Brain pericyte (primary cell): Measurements from ENCODE around the gene UBTF.
"Not testable (repeated sequence)": the region's sequence is repeated elsewhere in the genome, so short reads cannot be mapped to it uniquely, and the experiment has no call there.

ENCODE experiments used
- DNase-seq: peaks from one replicate; pipeline ENCODE4 v3.0.0-alpha.2; 2012; ENCODE audit warnings: low read depth, low spot score

Gene UBTF

DNA sequence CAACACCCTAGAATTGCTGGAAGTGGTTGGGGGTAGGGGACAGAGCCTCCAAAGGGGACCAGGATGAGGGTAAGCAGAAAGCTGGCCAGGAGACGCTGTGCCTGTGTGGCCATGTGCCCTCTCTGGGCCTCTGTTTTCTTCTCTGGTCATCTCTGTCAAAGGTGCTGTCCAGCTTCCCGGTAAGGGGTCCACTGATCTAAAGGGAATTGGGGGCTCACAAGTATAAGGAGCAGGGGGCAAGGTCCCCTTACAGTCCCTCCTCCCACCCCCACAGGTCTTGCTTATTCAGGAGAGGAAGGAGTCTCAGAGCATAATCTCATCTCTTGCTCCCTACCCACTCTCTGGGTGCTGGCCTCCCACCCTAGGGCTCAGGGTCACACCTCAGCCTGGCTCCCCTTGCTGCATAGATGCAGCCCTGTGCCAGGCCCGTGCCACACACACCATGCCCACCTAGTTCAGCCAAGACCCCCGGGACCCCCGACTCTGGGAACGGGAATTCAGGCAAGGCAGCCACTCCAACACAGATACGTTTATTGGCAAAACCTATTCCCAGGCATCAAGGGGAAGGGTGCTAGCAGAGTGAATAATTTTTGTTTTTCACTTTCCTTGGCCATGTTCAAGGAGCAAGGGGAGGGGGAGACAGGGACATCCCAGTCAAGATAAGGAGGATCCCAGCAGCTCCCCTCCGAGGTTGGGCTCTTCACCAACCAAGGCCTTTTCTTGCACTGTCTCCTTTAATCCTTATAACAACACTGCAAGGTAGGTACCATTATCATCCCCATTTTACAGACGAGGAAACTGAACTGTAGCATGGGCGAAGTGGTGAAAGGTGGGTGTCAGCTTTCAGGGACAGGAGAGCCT lies 28.6 kb upstream of the UBTF start:
- no peak for DNase-seq

DNA sequence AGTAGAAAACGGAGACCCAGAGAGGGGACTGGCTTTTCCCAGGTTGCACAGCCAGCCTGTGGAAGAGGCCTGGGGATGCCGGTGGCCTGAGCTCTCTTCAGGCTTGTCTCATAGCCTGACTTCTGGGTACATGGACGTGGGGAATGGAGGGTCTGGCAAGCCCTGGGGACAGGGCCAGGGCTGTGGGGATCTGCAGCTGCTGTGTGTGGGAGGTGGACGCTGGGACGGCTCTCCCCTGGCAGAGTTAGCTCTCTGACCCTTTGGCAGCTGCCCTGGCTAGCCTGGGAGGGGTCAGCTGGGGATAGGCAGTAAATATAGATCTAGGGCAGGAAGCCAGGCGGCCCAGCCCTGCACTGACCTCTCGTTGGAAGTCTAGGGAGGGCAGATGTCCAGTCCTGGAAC lies 28.0 kb upstream of the UBTF start:
- DNase-seq, result no peak

DNA sequence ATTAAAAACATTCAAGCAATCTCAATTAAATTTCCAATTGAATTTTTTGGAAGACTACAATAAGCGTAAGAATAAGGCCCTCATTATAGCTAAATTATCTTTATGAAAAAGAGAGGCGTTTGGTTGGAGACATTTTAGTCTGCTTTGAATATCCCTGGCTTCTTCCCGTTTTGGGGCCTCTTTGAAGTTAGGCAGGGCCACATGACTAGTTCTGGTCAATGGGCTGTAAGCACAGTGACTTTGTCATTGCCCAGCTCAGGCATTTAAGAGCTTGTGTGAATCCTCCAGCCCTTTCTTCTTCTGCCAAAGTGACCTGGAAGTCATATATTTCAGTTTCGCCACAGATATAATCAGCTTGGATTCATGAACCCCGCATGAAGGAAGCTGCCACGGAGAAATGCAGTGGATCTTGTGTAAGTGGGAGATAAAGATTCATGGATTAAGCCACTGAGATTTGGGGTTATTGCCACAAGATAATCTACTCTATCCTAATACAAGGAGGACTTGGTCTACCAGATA lies 21.7 kb upstream of the UBTF start:
- no peak for DNase-seq

DNA sequence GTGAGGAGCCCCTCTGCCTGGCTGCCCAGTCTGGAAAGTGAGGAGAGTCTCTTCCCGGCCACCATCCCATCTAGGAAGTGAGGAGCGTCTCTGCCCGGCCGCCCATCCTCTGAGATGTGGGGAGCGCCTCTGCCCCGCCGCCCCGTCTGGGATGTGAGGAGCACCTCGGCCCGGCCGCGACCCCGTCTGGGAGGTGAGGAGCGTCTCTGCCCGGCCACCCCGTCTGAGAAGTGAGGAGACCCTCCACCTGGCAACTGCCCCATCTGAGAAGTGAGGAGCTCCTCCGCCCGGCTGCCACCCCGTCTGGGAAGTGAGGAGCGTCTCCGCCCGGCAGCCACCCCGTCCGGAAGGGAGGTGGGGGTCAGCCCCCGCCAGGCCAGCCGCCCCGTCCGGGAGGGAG lies 18.4 kb upstream of the UBTF start:
- DNase-seq, result not testable (repeated sequence)

DNA sequence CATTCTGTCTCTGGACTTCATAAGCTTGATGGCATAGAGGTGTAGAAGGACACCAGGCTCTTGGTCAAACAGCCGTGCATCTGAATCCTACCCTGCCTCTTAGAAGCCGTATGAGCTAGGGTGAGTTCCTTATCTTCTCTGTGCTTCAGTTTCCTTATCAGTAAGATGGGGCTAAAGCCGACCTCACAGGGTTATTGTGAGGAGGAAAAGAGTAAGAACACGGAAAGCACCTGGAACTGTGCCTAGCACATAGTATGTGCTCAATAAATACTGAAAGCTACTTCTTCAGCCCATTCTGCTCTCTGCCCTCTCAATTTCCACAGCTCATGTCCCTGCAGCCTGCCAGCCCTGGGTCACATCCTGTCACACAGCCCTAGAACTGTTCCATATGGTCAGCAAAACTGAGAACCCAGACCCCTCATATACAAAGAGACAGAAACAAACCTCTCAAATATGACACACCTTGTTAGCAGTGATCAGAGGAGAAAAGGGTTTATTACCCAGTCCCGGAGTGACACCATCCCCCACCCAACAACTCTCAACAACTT lies 17.0 kb upstream of the UBTF start:
- no peak for DNase-seq

DNA sequence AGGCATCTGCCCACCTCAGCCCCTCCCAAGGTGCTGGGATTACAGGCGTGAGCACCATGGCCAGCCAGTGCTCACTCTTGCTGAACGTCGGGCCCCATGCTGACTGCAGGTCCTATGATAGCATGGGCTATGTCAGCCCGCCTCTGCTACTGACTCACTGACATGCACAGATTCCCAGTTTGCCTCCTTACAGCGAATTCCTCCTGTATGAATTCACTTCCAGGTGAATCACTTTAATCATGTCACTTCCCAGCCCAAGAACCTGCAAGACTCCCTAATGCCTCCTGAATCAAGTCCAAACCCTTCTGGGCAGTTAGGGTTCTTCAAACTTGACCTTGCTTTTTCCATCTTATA lies 16.1 kb upstream of the UBTF start:
- no peak for DNase-seq

DNA sequence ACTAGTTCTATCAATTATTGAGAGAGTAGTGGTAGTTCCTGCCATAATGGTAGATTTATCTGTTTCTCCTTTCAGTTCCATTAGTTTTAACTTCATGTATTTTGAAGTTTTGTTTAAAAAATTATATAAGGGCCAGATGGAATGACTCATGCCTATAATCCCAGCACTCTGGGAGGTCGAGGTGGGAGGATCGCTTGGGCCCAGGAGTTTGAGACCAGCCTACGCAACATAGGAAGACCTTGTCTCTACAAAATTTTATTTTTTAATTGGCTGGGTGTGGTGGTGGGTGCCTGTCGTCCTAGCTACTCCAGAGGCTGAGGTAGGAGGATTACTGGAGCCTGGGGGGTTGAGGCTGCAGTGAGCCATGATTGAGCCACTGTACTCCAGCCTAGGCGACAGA lies 14.1 kb upstream of the UBTF start:
- DNase-seq, result no peak

DNA sequence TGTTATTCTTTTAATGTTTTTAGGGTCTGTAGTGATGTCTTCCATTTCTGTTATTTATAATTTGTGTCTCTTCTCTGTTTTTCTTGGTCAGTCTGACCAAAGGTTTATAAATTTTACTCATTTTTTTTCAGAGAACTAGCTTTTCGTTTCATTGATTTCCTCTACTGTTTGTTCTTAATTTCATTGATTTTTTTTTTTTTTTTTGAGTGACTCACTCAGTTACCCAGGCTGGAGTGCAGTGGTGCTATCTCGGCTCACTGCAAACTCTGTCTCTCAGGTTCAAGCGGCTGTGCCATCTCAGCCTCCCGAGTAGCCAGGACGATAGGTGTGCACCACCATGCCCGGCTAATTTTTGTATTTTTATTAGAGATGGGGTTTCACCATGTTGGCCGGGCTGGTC lies 12.6 kb upstream of the UBTF start:
- no peak for DNase-seq

DNA sequence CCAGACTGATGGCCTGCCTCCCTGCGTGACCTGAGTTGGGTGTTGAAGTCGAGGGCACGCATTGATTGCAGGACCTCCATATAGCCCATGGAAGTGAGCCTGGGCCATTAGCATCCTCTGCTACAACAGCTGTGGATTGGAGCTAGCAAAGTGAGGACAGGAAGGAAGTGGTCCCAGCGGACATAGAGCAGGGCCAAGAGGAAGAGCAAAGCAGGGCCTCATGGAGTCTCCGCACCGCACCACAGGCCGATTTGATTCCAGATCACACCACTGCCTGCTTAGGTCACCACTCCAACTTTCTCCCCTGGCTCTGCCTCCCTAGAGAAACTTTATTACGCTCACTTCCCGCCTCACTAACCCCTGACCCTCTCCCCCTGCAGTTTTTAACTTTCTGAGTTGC lies 10.7 kb upstream of the UBTF start:
- no peak for DNase-seq

DNA sequence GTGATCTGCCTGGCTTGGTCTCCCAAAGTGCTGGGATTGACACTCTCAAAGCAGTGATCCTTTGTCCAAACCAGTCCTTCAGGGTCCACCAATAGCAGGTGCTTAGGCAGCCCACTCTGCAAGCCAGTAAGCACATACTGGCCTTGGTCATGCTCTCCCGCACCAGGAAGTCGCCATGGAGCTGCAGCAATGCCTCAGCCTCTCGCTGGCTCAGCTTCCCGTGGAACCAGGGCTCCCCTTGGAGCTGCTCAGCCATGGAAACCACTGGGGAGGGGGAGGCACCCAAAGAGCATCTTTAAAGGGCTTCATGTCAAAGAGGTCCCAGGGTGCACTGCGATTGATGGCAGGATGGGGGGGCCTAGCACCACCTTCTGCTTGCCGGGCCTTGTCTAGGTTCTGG lies 9.6 kb upstream of the UBTF start:
- DNase-seq, result no peak

DNA sequence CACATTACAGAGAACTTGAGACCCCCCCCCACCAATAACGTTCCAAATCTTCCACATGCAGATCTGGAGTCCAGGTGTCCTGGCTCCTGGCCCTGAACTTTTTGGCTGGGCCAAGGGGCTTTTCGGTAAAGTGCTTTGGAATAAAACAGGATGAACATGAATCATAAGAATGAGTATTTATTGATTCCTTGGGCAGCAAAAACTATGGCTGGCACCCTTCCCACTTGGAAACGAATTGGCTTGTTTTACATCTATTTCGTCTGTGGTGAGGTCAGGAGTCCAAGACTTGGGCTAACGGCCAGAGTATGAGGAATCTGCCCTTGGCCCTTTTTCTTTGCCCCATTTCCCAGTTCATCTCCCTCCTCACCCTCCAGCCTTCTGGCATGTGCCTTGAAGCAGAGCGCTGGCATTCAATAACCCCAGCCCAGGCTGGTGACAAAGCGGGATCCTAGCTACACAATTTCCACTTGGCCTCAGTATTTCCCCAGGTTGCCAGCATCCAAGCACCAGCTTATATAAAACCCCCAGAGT lies 4.1 kb upstream of the UBTF start:
- DNase-seq, result no peak

DNA sequence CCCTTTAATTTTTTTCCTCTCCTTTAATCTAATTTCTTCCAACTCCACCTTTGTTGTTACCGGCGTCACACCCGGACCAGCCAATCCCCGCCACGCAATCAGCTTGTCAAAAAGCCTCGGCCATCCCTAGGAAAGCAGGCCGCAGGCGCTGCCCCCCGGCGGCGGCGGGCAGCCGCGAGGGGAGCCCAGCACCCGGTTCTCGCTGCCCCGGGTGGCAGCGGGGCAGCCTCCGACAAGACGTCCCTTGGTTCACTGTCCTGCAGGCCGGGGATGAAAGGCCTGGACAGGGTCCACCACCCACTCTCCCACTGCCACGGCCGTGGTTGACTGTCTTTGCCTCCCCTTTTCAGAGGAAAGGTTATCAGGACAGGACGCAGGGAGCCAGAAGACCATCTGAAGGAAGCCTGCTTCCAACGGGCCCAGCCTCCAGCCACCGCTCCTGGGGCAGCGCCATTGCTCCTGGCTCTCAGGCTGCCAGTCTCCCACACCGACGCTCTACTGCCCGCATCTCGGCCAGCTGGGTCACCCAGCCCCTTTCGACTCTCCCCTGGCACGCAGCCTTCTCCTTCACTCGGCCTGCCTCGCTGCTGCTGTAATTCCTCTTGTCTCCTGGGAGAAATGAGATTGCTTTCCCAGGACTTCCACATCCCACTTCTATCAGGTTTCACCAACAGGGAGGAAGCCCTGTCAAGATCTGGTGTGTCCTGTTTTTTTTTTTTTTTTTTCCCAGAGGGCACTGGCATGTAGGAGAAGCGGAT lies 2.8 kb upstream of the UBTF start:
- DNase-seq, result no peak

DNA sequence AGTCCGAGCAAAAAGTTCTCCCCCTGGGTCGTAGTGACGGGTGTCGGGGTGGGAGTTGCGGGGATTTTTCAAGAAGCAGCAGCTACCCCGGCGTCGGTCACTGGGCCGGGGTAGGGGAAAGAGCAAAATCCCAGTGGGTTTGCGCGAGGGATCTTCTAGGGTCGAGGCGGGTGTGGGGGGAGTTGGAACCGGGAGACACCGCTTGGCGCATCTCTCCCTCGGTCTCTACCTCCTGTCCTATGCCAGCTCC lies 2.3 kb upstream of the UBTF start:
- no peak for DNase-seq

DNA sequence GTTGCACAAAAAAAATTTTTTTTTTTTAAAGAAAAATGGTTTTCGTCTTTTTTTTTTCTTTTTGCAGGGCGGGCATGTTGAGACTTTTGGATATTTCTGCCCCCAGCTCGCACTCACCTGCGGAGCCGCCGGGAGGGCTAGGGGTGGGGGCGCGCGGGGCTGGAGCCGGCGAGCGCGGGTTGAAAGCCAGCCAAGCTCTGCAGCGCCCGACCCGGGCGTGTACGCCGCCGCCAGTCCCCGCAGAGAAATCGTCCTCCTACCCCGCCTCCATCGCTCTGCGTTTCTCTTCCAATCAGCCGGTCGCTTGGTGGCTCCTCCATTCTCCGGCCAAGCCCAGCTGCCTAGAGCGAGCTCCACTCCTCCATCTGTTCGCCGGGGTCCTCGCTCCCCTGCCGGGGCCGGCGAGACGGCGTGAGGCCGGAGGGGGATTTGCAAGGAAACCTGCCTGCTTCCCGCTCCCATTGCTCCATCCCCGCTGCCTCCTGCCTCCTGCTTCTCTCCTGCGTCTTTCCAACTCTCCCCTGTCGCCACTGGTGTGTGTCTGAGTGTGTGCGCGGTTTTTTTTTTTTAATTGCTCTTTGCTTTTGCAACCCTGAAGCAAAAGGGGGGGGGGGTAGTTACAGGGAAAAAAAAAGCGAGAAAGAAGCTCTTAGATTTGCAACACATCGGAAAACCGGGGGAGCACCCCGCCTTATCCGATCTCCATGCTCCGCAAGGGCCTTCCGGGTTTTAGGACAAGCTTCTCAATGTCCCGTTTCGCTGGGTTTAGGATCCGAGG lies 1.8 kb upstream of the UBTF start:
- no peak for DNase-seq

DNA sequence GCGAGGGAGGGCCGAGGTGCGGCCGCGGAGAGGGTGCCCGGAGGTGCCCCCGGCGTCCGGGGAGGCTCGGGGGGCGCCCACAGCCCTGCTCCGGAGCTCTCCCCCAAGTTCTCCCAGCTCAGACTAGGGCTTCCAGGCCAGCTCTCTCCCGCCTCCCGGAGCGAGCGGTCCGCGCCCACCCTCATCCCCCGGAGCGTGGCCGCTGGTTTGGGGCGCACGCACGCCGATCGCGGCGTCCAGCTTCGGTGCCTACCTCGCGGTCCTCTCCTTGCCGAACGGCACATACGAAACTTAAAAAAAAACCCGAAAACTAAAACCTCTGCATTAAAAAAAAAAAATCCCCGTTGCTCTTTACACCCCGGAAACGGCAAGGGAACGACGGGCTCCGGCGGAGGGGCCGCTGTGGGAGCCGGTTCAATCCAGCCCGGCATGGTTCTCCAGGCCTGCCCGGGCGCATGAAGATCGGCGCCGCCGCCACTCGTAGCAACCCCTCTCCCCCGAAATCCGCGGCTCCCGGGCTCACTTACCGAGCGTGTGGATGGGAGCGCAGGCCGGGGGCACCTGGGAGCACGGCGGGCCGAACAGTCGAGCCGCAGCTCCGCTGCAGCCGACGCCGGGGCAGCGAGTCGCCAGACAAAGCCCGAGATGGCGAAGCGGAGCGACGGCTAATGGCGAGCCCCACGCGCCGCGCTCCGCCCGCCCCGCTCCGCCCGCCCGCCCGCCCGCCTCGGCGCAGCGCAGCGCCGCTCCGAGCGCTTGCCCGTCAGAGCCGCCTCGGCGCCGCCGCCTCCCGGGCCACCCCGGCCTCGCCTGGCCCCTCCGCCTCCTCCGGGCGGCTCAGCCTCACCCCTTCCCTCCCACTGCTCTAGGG lies 973 bp upstream of the UBTF start:
- DNase-seq, result no peak

DNA sequence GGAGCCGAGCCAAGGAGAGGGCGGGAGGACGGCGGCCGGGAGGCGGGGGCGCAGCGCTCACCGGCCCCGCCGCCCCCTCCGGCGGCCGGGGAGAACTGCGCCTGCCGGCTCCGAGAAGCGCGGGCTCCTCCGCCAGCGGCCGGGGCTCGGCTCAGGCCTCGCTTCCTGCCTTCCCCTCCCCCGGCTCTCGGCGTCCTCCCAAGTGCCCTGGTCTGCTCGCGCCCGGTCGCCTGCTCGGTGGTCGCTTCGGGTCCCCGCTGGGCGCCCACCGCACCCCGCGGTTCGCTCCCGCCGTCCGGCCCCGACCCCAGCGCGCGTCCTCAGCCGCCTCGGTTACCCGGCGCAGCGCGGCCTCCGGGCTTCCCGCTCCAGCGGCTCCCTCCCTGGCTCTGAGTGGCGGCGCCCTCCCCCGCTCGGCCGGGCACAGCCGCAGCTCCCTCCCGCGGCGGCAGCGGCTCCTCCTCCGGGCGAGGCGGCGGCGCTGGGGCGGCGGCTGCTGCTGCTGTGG lies 313 bp downstream of the UBTF start:
- no peak for DNase-seq

DNA sequence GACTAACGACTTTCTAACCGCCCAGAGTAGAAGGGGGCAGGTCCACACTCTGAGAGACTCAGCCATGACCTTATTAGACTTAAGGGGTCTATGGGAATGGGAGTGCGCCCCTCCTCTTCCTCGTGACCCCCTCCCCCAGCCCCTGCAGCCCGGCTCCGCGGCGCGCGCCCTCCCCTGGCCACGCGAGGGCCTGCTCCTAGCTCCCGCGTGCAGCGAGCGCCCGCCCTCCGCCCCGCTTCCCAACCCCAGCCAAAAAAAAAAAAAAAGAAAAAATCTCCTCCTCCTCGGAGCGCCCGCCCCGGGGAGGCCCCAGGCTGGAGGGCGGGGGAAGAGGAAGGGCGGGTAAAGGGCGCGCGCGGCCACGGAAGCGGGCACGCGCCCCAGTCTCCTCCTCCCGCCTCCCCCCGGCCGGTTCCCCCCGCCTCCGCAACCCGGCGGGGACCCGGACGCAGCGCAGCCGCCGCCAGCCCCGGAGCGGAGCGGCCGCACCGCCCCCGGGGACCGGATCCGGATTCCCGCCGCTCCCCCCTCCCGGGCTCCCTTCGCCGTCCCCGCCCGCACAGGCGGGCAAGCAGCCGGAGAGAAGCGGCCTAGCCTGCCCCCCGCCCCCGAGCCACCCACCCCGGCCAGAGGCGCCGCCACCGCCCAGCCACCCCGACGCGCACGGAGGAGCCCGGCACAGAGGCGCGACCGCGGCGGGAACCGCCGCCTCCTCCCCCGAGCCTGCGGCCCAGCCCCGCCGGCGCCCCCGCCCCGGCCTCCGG lies 949 bp downstream of the UBTF start:
- DNase-seq, result no peak

DNA sequence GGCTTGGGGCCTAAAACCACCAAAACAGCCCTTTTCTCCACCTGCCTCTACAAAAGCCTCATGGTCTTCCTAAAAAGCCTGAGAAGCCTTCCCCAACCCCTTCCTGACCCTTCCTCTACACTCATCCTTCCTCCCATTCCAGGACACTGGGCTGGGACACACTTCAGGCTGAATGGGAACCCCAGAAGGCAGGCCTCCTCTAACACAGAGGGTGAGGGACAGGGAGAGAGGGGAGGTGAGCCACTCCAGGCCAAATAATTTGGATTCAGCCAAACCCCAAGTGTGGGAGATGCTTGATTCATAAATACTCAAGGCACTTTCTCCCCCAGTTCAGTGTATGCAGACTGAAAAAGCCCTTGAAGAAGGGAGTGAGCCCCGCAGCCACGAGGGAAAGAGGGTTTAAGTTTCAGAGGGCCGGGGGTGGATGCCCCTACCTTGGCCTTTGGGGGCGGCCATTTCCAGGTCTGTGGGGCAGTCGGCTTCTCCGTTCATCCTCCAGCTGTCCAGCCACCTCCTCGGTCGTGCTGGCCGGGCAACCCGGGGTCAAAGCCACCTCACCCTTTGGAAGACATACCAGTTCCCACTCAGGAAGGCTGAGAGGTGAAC lies 1.6 kb downstream of the UBTF start:
- no peak for DNase-seq

DNA sequence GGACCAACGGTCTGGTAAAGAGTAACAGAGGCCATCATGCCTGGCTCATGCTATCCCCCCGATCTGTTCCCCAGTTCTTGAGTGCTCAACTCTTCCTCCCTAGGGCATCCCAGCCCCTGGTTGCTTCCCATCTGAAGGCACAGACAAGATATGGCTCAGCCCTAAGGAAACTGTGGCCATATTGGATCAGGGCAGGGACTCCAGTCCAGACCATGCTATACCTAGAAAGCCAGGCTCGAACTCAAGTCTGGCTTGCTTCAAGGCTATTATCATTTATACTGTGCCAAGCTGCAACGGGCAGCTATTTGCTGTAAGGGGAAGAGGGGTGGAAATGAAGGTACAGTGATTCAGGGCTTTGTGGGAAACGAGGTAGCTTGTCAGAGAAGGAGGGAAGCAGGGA lies 2.8 kb downstream of the UBTF start:
- DNase-seq, result no peak

DNA sequence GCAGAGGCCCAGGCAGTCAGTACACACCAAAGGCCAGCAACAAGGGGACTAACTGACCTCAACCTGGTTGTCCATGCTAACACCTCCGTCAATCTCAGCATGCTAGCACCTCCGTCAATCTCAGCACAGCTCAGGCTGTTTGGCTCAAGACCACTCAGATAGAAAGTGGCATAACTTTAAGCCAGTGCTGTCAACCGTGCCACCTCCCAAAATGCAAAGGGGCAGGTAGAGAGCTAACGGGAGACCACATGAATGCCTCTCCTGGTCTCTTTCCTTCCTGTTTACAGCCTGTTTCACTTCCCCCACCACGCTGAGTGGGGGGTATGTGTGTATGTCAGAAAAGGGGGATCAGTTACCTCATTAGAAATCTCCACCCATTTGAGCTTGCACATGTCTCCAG lies 3.3 kb downstream of the UBTF start:
- DNase-seq, result no peak
